GM19455 (cell line): Measurements from ENCODE around the gene MUC5B.

ENCODE experiments used
- ATAC-seq: cut with Tn5 transposase; IDR thresholded peaks from one replicate; pipeline ENCODE4 v1.9.1; 2021; ENCODE audit not compliant: unreplicated experiment

MUC5B gene

GRCh38 chr11:1219834-1220815 is 2.7 kb upstream of the MUC5B start:
- ATAC-seq = no peak

- no peak for ATAC-seq
Observed at GRCh38 chr11:1220941-1221721, 1.7 kb upstream of the MUC5B start.

- ATAC-seq = no peak
Observed at GRCh38 chr11:1221848-1222311, 986 bp upstream of the MUC5B start.

- no peak for ATAC-seq
Observed at GRCh38 chr11:1223346-1224110, 662 bp downstream of the MUC5B start.

GRCh38 chr11:1224111-1224490 is 1.2 kb downstream of the MUC5B start:
- no peak for ATAC-seq

- no peak for ATAC-seq
Observed at GRCh38 chr11:1224491-1225385, 1.9 kb downstream of the MUC5B start.

- ATAC-seq = no peak
Observed at GRCh38 chr11:1225386-1226225, 2.7 kb downstream of the MUC5B start.

GRCh38 chr11:1226226-1226985 is 3.5 kb downstream of the MUC5B start:
- ATAC-seq = no peak

- no peak for ATAC-seq
Observed at GRCh38 chr11:1226986-1227550, 4.2 kb downstream of the MUC5B start.

GRCh38 chr11:1227551-1228100 is 4.8 kb downstream of the MUC5B start:
- ATAC-seq = no peak

- ATAC-seq = no peak
Observed at GRCh38 chr11:1228101-1228821, 5.4 kb downstream of the MUC5B start.

- no peak for ATAC-seq
Observed at GRCh38 chr11:1228921-1229451, 6.1 kb downstream of the MUC5B start.

GRCh38 chr11:1229471-1230120 is 6.7 kb downstream of the MUC5B start:
- no peak for ATAC-seq

GRCh38 chr11:1230121-1230455 is 7.2 kb downstream of the MUC5B start:
- ATAC-seq = no peak

GRCh38 chr11:1230456-1231395 is 7.9 kb downstream of the MUC5B start:
- ATAC-seq = no peak
